ENCODE data around the gene FILIP1L. TPM values are rescaled to one million over a fixed set of nuclear protein-coding genes. Genes with fewer than 3 reads are reported as not detected.

Gene FILIP1L
- total RNA-seq, 1 experiment from 2014 or later = 29.0 TPM

DNA sequence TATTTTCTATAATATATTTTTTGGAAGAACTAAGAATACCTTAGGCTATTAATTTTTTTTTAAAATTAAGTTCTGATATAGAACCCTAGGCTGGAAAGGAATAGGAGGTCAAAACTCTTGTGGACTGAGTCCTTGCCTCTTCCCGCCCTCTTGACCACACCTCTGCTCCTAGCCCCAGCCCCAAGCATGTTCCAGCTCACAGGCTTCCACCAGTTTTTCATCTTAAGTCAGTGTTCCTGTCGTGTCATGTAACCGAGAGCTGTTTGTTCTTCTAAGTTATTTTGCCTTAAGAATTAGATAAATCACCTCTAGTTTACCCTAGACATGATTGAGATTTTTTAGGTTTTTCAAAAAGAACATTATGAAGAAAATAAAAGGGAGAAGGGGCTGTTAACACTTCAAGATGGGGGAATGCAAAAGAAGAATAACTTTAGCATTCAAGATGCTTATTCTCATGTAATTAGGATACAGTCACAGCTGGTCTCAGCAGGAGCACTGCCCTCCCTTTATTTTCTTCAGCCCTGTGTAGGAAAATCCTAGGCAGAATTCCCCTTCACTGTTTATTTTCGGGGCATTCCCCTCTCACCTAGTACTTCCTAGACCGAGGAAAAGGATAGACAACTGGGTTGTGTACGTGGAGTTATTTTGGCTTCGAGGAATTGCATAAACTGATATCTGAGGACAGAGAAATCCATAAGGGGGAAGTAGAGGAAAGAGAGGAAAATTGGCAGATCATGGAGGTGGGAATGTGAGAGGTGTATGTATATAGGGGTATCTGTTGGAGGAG, 186.4 kb downstream of the FILIP1L start:
- no peak for DNase-seq (ENCODE audit: low spot score)

DNA sequence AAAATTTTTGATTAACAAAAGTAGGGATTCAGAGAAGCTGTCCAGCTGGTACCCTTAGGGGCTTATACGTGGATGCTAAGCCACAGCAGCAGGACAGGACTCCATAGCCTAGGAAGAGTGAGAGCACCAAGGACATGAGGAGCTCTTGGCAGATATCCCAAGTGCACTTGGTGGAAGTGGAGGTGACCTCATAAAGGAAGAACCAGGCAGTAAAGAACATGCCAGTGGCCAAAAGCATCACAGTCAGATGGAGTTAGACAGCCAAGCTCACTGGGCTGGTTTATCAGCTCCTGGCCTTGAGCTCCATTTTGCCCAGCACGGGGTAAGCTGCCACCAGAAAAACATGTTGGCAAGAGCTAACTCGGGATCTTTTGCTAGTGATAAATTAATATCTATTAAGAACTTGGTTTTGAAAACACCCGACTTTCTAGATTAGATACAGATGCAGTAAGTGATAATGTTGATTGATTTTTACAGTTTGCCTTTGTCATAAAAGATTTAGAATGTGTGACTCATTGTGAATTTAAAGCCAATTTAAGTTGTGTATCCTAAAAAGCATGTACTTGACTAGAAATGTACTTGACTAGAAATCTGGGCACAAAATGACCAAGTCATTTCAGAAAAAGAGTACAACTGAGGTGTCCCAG, 188.6 kb downstream of the FILIP1L start:
- DNase-seq (ENCODE audit: low spot score) = peak; percentile 86

DNA sequence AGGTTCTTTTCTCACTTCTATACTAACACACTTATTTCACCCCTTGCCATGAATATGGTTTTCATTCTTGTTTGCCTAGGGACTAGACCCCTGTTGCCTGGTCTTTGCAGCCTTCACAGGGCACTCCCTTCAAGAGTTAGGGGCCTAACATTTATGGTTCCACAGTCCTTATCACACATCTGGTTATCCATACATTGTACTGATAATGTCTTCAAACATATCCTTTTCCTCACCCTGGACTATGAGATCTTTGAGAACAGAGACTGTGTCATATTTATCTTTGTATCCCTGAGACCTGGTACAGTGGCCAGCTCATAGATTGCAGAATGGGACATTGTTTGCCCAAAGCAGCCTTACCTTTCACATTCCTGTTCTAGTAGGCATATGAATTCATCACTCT, 190.4 kb downstream of the FILIP1L start:
- DNase-seq (ENCODE audit: low spot score) = no peak

DNA sequence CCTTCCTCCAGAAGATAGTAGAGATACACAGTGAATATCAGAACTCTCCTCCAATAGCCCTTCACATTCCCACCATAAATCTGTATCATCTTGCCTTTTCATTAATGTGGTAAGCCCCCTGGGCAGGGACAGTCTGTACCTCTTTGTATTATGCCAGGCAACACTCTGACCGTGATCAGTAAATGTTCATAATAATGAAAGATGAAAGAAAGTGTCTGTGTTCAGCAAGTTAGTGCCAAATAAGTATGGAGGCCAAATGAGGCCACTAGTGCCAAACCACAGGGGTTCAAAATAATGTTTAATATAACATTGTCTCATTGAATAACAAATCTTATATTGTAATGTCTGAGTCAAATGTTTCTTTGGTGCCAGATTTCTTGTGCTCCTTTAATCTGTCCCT, 192.3 kb downstream of the FILIP1L start:
- no peak for DNase-seq (ENCODE audit: low spot score)

DNA sequence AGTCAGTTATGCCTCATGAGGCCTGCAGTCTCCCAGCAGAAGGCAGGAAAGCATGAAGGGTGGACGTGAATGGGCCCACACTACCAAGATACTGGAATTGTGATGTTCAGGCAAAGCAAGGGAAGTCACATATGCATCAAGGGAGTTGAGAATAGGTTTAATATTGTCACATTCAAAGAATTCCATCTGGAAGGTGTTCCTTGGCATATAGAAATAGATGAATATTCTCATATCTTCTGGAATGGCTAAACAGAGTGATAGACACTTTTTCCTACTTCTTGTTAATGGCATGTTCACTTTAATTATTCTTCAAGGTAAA, 193.0 kb downstream of the FILIP1L start:
- no peak for DNase-seq (ENCODE audit: low spot score)

DNA sequence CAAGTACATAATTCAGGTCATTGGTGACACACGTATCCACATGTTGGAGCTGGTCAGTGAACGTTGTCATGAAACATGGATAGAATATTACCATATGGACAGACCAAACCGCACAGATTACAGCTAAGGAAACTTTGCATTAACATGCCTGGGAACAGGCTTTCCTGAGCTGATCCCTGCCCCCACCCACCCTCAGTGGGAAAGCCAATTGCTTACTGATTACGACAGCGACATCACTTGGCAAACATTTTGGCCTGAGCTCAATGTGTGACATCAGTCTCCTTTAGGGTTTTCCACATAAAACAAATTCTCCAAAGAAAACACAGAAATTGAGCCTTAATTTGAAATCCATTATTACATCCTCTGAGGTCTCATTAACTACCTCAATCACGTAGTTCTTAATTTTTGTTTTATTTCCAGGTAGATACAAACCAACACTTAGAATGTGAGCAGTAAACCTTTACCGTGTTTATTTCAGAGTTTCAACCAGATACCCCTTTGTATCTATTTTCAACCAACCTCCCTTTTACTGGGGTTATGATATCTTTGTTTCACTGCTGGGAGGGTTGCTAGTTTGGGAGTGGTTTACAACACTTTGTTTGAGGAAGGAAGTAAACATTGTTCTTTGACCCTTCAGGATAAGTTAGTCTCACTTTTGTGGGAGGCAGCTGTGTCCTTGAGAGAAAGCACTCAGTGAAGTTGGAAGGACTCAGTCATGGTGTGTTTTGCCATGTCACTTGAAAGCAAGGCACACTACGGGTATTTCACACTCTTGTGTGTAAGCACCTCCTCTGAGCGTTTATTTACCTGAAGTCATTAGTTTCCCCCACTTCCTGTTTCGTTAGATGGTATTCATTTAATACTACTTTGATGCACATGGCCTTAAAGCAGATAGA, 193.6 kb downstream of the FILIP1L start:
- peak; percentile 52 for DNase-seq (ENCODE audit: low spot score)

DNA sequence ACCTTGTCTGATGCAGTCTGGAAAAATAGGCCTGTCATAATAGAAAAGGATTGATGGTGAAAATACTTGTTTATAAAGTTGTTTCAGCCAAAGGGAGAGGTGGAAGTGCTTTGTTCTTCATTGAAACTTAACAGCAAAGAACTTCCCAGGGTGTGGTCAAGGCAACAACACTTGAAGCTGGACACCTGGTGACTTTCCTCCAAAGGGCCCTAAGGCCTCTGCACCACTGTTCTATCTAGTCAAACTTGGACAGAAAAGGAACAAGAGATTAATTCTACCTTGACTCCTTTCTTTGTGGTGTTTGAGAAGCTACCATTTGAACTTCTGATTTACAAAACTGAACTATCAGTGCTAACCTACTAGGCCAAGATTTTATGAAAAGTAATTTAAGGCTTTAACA, 194.6 kb downstream of the FILIP1L start:
- no peak for DNase-seq (ENCODE audit: low spot score)

DNA sequence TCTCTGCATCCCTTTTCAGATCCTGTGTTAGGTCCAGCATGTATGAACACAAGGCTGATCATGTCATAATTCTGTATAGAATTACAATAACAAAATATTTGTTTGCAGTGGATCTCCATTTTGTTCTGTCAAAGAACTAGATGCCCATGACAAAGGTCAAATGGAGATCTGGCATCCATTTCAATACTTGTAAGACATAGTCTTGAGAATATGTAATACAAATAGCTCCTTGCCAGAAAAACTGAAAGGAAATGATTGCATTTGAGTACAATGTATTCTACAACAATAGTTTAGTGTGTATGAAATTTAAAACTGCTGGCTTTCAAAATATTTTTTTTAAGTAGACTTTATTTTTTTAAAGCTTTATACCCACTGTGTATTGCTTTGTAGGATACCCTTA, 195.6 kb downstream of the FILIP1L start:
- DNase-seq (ENCODE audit: low spot score) = no peak

DNA sequence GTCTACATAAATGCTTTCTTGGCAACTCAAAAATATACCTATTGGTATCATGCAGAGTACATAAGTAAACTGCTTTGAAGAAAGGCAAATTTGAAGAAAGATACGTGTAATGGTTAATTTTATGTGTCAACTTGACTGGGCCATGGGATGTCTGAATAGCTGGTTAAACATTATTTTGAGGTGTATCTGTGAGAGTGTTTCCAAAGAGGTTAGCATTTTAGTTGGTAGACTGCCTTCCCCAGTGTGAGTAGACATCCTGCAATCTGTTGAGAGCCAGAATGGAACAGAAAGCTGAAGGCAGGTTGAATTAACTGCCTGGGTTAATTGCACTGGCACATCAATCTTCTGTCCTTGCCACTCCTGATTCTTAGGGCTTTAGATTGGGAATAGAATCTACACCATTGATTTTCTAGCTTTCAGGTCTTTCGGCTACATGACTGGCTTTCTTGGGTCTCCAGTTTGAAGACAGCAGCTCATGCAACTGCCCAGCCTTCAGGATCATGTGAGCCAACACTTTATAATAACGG, 198.3 kb downstream of the FILIP1L start:
- DNase-seq (ENCODE audit: low spot score) = no peak

DNA sequence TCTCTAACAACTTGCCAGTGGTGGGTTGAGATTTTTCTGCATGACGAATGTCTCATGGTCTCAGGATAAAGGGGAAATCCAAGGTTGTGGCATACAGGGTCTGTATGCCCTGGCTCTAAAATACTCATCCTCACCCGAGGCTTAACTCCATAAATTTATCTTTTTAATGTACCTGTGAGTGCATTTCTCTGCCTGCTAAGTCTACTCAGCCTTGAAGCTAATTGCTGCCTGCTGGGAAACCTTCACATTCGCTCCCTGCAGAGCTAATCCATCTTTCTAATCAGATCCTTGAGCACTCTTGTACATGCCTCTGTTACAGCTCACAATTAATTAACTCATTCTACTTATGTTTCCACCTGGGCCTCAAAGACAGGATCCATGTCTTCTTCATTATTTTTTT, 202.9 kb downstream of the FILIP1L start:
- DNase-seq (ENCODE audit: low spot score) = peak; percentile 67

DNA sequence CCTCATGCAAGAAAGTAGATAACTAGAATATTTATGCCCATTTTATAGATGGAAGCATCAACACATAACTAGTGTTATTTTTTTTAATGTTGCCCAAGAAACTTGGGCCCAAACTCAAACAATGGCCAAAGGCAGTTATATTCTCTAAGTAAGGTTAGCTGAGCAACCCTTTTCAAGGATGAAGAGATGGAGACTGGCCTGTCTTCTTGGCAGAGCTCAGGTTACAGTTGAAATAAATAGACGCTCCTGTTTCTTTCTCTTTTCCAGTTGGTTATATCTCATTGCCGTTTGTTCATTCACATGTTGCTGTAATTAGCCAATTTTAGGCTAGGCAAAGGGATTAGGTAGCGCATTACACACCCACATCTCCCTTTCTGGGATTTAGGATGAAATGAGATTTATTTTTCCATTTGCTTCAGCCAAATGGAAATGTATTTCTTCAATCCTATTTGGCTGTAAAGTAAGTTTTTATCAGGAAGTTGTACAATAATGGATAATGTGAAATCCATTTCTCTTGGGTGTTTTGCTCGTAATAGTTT, 203.5 kb downstream of the FILIP1L start:
- DNase-seq (ENCODE audit: low spot score) = no peak

DNA sequence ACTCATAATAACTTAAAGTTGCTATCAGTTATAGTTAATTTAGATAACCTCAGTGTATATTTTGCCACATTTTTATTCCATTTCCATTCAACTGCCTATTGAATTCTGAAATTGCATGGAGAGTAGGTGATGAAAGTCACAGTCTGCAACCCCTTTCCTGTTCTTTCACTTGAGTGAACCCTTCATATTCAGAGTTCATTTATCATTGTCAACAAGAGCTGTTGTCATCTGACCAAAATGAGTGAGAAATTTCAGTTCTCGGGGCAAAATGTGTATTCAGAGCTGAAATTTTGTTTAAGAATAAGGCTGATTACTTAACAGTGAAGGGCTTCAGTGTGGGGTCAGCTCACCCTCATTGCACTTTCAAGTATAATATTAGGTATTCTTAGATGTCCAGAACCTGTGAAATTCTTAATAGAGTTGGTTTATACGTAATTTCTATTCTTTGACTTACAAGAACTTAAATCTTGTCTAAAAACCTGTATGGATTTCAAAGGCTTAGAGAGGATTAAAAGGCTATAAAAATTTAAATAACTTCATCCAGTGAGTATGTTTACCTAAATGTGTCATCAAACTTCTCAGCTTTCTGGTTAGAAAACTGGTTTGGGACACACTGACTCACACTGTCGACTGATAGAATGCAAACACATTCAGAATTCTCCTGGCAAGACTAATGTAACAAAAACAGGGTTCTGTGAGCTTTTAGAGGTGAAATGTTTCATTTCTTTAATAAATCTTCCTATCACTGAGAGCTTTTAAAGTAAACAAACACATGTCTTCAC, 204.4 kb downstream of the FILIP1L start:
- DNase-seq (ENCODE audit: low spot score) = peak; percentile 89

DNA sequence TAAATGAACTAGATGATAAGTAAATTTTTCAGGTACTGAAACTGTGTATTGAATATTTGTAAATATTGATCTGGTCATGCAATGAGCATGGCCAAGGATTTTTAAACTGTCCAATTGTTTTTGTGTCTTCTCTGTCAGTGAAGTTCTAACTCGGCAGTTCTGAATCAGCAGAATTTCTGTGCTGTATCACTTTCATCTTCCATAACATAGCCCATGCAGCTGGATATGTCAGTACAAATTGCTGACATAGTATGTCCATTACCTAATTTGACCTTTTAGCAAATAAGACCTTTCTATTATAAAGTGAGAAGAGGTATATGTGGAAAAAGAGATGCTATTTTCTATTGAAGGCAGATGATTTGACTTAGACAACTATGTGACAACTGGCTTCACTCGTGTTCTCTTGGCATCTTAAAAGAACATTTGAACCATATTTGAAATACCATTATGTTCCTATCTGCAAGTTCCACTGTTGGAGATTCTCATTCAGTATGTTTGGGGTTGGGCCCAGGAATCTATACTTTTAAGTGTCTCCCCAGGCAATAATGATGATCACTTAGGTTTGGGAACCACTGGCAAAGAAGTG, 206.2 kb downstream of the FILIP1L start:
- DNase-seq (ENCODE audit: low spot score) = no peak

DNA sequence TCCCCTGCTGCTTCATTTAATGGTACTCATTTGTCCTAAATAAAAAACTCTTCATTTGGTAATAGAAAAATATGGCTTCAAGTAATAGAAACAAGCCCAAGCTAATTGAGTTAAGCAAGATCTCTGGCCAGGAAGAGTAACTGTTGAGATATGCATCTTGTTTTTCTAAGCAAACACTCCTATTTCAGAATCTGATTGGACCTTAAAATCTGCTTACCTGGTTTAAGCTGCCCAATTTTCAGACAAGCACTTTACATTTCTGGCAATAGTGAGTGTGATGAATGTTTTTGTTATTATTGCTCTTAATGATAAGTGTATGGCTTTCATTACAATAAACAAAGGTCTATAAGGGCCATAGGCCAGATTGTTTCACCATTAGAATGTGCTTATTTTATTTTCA, 210.4 kb downstream of the FILIP1L start:
- no peak for DNase-seq (ENCODE audit: low spot score)

DNA sequence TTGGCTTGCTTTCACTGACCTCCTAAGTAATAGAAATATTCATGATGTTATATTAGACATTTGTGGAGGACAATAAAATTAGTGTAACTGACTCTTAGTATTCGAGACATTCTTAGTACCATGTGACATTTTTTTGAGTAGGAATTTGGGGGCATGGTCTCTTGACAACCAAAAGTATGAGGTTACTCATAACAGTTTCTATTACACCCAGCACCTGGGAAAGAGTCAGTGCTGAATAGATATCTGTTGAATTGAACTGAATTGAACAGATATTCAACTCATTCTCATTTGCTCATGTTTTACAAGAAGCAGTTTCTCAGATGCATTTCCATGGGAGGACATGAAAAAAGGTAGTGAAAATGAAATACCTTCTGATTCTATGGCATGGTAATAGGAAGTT, 212.2 kb downstream of the FILIP1L start:
- peak; percentile 57 for DNase-seq (ENCODE audit: low spot score)

DNA sequence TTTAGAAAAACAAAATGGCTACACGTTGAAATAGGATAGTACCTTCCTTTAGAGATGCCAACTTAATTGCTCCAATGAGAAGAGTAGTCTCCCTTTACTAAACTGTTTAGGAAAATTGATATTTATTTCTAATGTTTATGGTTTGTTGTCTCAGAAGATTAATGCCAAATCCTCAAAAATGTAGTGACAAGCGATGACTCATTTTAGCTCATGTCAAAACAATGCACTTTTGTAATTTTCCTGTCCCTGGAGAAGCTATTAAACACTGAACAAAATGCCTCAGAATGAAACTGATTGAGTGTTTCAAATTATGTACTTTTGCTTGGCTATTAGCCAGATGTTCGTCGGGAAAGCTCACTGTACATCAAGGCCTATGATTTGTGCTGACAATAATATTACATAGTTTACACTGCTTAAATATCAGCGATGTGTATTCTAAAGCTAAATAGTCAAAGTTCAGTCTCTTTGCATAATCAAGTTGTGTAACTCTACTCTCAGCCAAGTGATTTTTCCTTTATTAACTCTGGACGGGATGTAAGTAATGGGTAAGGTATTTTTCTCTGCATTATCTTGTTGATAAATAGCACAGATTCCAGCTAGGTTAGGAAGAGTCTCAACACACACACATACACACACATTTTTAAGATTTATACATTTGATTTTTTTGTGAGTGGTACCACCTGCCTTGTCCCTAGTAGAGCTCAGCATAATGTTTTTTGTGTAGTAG, 212.9 kb downstream of the FILIP1L start:
- DNase-seq (ENCODE audit: low spot score) = peak; percentile 78

DNA sequence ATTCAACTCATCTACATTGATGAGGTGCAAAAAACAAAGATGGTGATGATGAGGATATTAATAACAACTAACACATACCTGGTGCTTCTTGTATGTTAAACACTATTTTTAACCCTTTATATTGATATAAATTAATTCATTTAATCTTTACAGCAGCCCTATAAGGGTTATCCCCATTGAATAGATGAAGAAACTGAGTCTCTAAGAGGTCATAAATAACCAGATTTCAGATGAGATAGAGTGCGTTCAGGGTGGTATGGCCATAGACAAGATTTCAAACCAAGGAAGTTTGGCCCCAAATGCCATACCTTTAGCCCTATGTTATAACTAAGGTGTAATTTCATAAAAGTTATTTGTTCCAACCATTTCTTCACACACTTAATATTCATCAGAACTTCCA, 214.1 kb downstream of the FILIP1L start:
- DNase-seq (ENCODE audit: low spot score) = no peak

DNA sequence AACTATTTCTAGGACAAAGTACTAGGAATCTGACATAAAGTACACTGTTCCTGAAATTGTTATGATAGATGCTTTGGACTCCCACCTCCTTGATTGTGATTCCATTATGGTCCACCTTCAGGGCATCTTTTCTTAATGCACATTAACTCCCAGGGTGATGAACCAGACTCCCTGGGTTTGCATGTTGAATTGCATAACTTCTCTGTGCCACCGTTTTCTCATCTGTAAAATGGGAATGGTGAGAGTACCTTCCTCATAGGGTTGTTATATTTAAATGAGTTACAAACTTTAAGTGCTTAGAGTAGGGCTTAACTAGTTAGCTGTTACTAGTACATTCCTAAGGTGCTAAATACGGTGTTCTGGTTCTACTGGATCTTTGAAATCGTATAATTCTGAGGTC, 214.7 kb downstream of the FILIP1L start:
- DNase-seq (ENCODE audit: low spot score) = no peak

DNA sequence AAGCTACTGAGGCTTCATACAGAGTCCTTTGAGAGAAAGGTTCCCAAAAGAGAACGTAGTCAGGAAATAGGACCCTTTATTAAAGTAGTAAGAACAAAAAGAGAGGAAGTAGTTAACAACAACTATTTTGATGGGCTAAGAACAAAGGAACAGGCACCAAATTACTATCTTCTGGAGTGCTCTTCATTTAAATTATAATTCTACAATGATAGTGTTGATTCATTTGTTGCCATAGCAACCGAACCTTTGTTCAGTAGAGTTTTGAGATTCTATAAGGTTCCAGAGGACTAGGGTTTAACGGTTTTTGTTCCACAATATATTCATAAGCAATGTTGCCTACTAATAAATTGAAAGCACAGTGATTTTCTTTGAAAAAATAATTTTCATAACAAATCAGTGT, 217.8 kb downstream of the FILIP1L start:
- no peak for DNase-seq (ENCODE audit: low spot score)

DNA sequence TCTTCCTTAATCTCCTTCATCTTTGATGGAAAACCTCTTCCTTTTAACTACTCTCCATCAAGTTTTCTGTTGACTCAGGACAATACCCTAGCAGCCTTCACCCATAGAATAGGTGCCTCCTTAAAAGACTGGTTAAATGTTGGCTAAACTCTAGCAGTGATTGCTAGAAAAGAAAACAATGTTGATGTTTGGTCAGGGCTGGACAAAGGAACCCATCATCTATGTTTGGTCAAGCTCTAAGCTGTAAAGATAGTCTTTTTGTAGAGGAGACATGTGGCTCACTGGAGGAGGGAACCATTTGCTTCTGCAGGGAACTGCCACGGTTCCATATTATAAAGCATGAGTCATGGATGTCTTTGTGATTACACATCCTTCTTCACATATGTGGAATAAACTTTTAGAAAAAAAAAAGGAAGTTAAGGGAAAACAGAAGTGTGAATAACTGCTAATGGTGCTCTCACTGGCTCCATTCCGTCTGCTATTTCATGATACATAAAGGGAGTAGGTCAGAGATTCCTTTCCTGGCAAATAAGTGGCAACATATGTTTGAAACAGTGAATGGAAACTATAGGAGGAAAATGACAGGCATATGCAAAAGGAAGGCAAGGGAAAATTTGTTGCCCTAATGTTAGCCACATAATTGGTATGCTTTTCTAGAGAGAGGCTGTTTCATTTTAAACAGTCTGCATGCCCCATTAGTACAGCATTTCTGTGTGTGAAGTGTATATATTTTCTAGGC, 218.4 kb downstream of the FILIP1L start:
- peak; percentile 86 for DNase-seq (ENCODE audit: low spot score)

Measured in A172 (cell line).